Loucy (cell line): Measurements from ENCODE around the gene SLC30A2.
A peak's percentile ranks its signal among the peaks of the same experiment; 100 is the strongest.

Source experiments
- H2AFZ ChIP-seq: fragments of 200-600 bp; sonication (generic); 2 replicates; pipeline ENCODE4 v1.6.0; 2016; ENCODE audit warnings: antibody characterized with exemption, mild to moderate bottlenecking, low read length, moderate library complexity
- H3F3A ChIP-seq: fragments of 200-600 bp; 2 replicates; pipeline ENCODE4 v1.6.0; 2016; ENCODE audit warnings: antibody characterized with exemption, low read depth, mild to moderate bottlenecking
- H3K27me3 ChIP-seq: fragments of 200-600 bp; sonication (generic); 2 replicates; pipeline ENCODE4 v1.6.1; 2014; ENCODE audit warnings: low read length, mild to moderate bottlenecking; ENCODE audit not compliant: insufficient read depth, poor library complexity, severe bottlenecking
- H3K36me3 ChIP-seq: fragments of 200-600 bp; sonication (generic); 2 replicates; pipeline ENCODE4 v1.6.1; 2016; ENCODE audit warnings: low read length; ENCODE audit not compliant: insufficient read depth
- H3K4me1 ChIP-seq: fragments of 200-600 bp; sonication (generic); 2 replicates; pipeline ENCODE4 v1.5.1; 2014; ENCODE audit warnings: low read length, mild to moderate bottlenecking; ENCODE audit not compliant: insufficient read depth, poor library complexity, severe bottlenecking
- H3K4me2 ChIP-seq: fragments of 200-600 bp; sonication (generic); 2 replicates; pipeline ENCODE4 v1.6.0; 2014; ENCODE audit warnings: antibody characterized with exemption, low read length, low read depth, mild to moderate bottlenecking; ENCODE audit not compliant: poor library complexity, severe bottlenecking
- H3K4me3 ChIP-seq: fragments of 200-600 bp; sonication (generic); 2 replicates; pipeline ENCODE4 v1.5.1; 2014; ENCODE audit warnings: low read length, mild to moderate bottlenecking, mixed read lengths; ENCODE audit not compliant: poor library complexity, severe bottlenecking
- H3K79me2 ChIP-seq: fragments of 200-600 bp; sonication (generic); 2 replicates; pipeline ENCODE4 v1.6.1; 2014; ENCODE audit warnings: low read length; ENCODE audit not compliant: insufficient read depth
- H3K9ac ChIP-seq: fragments of 200-600 bp; sonication (generic); 2 replicates; pipeline ENCODE4 v1.6.0; 2014; ENCODE audit warnings: mild to moderate bottlenecking, low read depth, low read length, moderate library complexity; ENCODE audit not compliant: poor library complexity, severe bottlenecking
- H3K9me2 ChIP-seq: fragments of 200-600 bp; sonication (generic); replicated peaks from 2 replicates; pipeline ENCODE4 v1.6.1; 2016; ENCODE audit warnings: low read depth, low read length, mixed read lengths
- H3K9me3 ChIP-seq: fragments of 200-600 bp; sonication (generic); 2 replicates; pipeline ENCODE4 v1.6.1; 2014; ENCODE audit warnings: mild to moderate bottlenecking, antibody characterized with exemption, low read length, low read depth; ENCODE audit not compliant: insufficient read depth
- H4K20me1 ChIP-seq: fragments of 200-600 bp; sonication (generic); 2 replicates; pipeline ENCODE4 v1.6.0; 2014; ENCODE audit warnings: antibody characterized with exemption, low read length, mild to moderate bottlenecking; ENCODE audit not compliant: insufficient read depth, poor library complexity, severe bottlenecking
- CTCF ChIP-seq: fragments of 200-600 bp; sonication (generic); conservative IDR thresholded peaks from 2 replicates; pipeline ENCODE4 v1.5.1; 2014; ENCODE audit warnings: mild to moderate bottlenecking, antibody characterized with exemption, low read length
- EZH2phosphoT487 ChIP-seq: fragments of 200-600 bp; IDR thresholded peaks from 2 replicates; pipeline ENCODE4 v1.6.1; 2018; ENCODE audit warnings: antibody characterized with exemption, mild to moderate bottlenecking, moderate library complexity, borderline replicate concordance

SLC30A2 gene

DNA sequence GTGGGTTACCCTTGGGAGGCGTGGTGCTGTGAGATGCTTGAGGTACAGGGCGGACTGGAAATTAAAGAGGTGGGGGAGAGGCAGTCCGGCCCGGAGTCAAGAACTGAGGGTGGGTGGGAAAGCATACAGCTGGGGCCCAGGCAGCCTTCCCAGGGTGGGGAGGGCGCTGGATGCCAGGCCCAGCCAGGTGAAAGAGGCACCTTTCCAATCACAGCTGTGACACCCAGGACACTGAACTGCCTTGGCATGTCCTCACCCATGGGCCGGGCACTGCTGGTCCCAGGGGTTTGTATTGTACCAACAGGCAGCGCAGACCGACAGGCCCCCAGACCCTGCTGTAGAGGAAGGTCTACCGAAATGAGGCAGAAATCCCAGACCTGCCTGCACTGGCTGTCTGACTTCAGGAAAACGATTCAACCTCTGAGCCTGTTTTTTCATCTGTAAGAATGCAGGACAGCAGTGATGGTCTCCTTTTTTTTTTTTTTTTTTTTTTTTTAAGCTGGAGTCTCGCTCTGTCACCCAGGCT lies 9.1 kb downstream of the SLC30A2 start:
- Histone ChIP-seq H3F3A (no peaks in the 10 kb centered on the region), H3K79me2 (no peaks in the 10 kb centered on the region), H3K36me3 (no peaks in the 10 kb centered on the region), H3K4me3 (no peak overlapping the region), H2AFZ (no peak overlapping the region), H4K20me1 (no peaks in the 10 kb centered on the region), H3K4me2 (peak overlapping the region; percentile 99), H3K9me2 (no peaks in the 10 kb centered on the region), H3K9me3 (no peaks in the 10 kb centered on the region), H3K27me3 (peaks cover 8% of the 10 kb centered on the region), H3K9ac (no peak overlapping the region), H3K4me1 (peaks cover 26% of the 10 kb centered on the region)
- TF ChIP-seq CTCF (no peak), EZH2phosphoT487 (no peak)

DNA sequence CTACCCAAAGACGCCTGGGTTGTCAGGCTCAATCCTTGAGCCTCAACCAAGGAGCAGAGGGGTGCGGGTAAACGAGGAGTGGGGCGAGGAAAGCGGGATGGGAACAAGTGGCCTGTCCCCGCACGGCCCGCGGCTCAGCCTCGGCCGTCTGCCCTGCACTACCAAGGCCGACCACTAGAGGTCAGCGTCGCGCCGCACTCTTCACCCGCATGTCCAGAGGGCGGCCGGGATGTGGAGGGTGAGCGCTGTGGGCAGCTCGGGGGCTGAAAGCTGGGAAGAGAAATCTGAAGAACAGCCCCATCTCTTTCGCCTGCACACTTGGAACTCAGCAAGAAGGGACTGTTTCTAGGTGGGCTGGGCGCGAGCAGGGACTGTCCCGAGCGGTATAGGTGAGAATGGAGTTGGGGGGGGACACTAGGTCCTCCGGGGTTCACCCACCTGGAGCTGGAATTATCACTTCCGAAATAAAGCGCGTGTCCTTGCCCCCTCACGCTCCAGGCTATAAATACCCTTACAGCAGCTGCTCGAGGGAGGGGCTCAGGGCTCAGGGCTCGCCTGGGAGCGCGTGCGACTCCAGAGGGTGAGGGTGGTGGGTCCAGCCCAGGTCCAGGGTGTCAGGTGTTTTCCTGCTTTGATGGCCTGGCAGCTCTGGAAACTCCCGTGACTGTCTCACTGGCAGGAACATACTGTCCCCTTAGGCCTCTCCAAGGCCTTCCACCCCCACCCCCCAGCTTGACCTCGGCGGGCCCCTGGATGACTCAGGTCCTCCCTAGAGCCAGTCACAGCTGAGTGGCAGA lies 9.8 kb downstream of the SLC30A2 start:
- H3K27me3 ChIP-seq, result peaks cover 8% of the 10 kb centered on the region
- peaks cover 29% of the 10 kb centered on the region for H3K4me1 ChIP-seq
- H3K9me3 ChIP-seq, result no peaks in the 10 kb centered on the region
- no peaks in the 10 kb centered on the region for H3K9me2 ChIP-seq
- no peaks in the 10 kb centered on the region for H3K79me2 ChIP-seq
- peak overlapping the region; percentile 99 for H3K4me2 ChIP-seq
- peak overlapping the region; percentile 99 for H2AFZ ChIP-seq
- peak overlapping the region; percentile 92 for H3K4me3 ChIP-seq
- no peaks in the 10 kb centered on the region for H3K36me3 ChIP-seq
- no peaks in the 10 kb centered on the region for H3F3A ChIP-seq
- TF ChIP-seq CTCF (peak; percentile 96), EZH2phosphoT487 (no peak)
- peak overlapping the region; percentile 81 for H3K9ac ChIP-seq
- H4K20me1 ChIP-seq, result no peaks in the 10 kb centered on the region

DNA sequence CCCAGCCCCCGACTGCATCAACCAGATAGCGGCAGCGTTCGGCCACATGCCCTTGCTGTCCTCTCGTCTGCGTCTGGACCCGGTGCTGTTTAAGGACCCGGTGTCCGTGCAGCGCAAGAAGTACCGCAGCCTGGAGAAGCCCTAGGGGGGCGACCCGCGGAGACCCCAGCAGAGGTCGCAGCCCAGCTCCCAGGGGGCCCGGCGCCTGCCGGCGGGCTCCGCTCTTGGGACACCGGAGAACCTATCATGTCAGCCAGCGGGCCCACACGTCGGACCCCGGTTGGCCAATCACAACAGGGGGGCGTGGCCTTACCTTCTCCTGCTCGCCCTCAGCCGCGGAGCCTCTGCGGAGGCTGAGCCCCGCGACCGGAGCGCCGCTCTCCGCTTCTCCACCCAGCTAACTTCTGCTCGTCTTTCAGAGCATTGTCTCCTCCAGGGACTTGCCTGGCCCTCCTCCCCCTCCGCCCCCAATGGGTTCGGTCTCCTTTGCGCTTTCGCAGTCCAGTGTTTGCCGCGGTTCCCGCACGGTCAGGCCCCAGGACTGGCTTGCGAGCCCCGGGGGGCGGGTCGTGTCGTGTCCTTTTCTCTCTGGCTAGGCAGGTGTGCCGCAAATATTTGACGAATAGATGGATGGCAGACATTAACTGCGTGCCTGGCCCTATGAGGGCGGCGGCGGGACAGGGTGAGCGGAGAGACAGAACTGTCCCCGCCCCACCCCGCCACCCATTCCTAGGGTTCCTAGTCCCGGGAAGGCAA lies 10.5 kb downstream of the SLC30A2 start:
- Histone ChIP-seq H3K9me3 (no peaks in the 10 kb centered on the region), H3K27me3 (peaks cover 8% of the 10 kb centered on the region), H3K9me2 (no peaks in the 10 kb centered on the region), H3K4me3 (peak overlapping the region; percentile 92), H3K9ac (peak overlapping the region; percentile 81), H3K4me2 (peak overlapping the region; percentile 99), H4K20me1 (no peaks in the 10 kb centered on the region), H2AFZ (peak overlapping the region; percentile 99), H3F3A (no peaks in the 10 kb centered on the region), H3K36me3 (no peaks in the 10 kb centered on the region), H3K79me2 (no peaks in the 10 kb centered on the region), H3K4me1 (peaks cover 29% of the 10 kb centered on the region)
- TF ChIP-seq EZH2phosphoT487 (no peak), CTCF (peak; percentile 34; the same call in 1 of the 2 replicates)
